Activated CD4-positive, alpha-beta memory T cell treated with anti-CD3 and anti-CD28 coated beads, Interleukin-2, amount 10 ng/mL, durations not matched to agents 7 days and 5 days (primary cell): Measurements from ENCODE around the gene ARHGEF11. TPM values are rescaled to one million over a fixed set of nuclear protein-coding genes. Genes with fewer than 3 reads are reported as not detected.

Experiments
- CTCF ChIA-PET: fragments of 350-600 bp; sonication (Branson Sonifier 250); formaldehyde crosslinking; loops from one replicate; lab custom pipeline; 2021; ENCODE audit warnings: antibody characterized with exemption, inconsistent platforms; lab: Charles Lee
- POLR2A ChIA-PET: fragments of 350-600 bp; sonication (Branson Sonifier 250); formaldehyde crosslinking; loops from one replicate; lab custom pipeline; 2021; ENCODE audit warnings: antibody characterized with exemption; lab: Charles Lee
- DNase-seq: peaks from one replicate; pipeline ENCODE4 v3.0.0-alpha.2; 2020
- H3K27ac Mint-ChIP-seq: one replicate; pipeline ENCODE4 v1.8.0; 2021; ENCODE audit warnings: mild to moderate bottlenecking, mixed read lengths
- H3K27me3 Mint-ChIP-seq: one replicate; pipeline ENCODE4 v1.8.0; 2021; ENCODE audit warnings: mixed read lengths
- H3K36me3 Mint-ChIP-seq: one replicate; pipeline ENCODE4 v1.8.0; 2021; ENCODE audit warnings: low read depth, mixed read lengths
- H3K4me1 Mint-ChIP-seq: one replicate; pipeline ENCODE4 v1.8.0; 2021; ENCODE audit warnings: mixed read lengths
- H3K4me3 Mint-ChIP-seq: one replicate; pipeline ENCODE4 v1.8.0; 2021; ENCODE audit warnings: mild to moderate bottlenecking, mixed read lengths
- H3K9me3 Mint-ChIP-seq: one replicate; pipeline ENCODE4 v1.8.0; 2021; ENCODE audit warnings: mixed read lengths
- total RNA-seq, 2 experiments: library from RNA; stranded (reverse); gene quantifications; one replicate each; pipeline ENCODE4 v1.2.3, GENCODE V29; 2021

The ARHGEF11 gene
- total RNA-seq, 2 experiments from 2014 or later = 14.9 to 15.8 TPM

- no peaks in the 10 kb centered on the region for H3K4me1 Mint-ChIP-seq
- no peaks in the 10 kb centered on the region for H3K36me3 Mint-ChIP-seq
- H3K9me3 Mint-ChIP-seq = no peaks in the 10 kb centered on the region
- ChIA-PET CTCF (no interaction called here), POLR2A (no interaction called here)
- no peak overlapping the region for H3K27ac Mint-ChIP-seq
- no peak overlapping the region for H3K4me3 Mint-ChIP-seq
- H3K27me3 Mint-ChIP-seq = peaks cover 12% of the 10 kb centered on the region
- no peak for DNase-seq
These were observed 139.2 kb downstream of the ARHGEF11 start for GRCh38 chr1:156906206-156906906.

GRCh38 chr1:156905651-156906050 lies 139.9 kb downstream of the ARHGEF11 start:
- CTCF ChIA-PET = no interaction called here
- DNase-seq = no peak
- Mint-ChIP-seq H3K9me3 (no peaks in the 10 kb centered on the region), H3K4me1 (no peaks in the 10 kb centered on the region), H3K36me3 (no peaks in the 10 kb centered on the region), H3K27me3 (peaks cover 16% of the 10 kb centered on the region), H3K4me3 (no peak overlapping the region), H3K27ac (no peak overlapping the region)
- POLR2A ChIA-PET = no interaction called here

GRCh38 chr1:156905176-156905575 lies 140.4 kb downstream of the ARHGEF11 start:
- ChIA-PET CTCF (no interaction called here), POLR2A (no interaction called here)
- Mint-ChIP-seq H3K9me3 (no peaks in the 10 kb centered on the region), H3K4me1 (no peaks in the 10 kb centered on the region), H3K36me3 (no peaks in the 10 kb centered on the region), H3K4me3 (no peak overlapping the region), H3K27me3 (peaks cover 16% of the 10 kb centered on the region), H3K27ac (no peak overlapping the region)
- no peak for DNase-seq

- ChIA-PET POLR2A (no interaction called here), CTCF (no interaction called here)
- Mint-ChIP-seq H3K36me3 (no peaks in the 10 kb centered on the region), H3K4me1 (no peaks in the 10 kb centered on the region), H3K4me3 (no peak overlapping the region), H3K27me3 (peaks cover 16% of the 10 kb centered on the region), H3K9me3 (no peaks in the 10 kb centered on the region), H3K27ac (no peak overlapping the region)
- no peak for DNase-seq
These were observed 141.2 kb downstream of the ARHGEF11 start for GRCh38 chr1:156904187-156904959.

- Mint-ChIP-seq H3K36me3 (no peaks in the 10 kb centered on the region), H3K9me3 (no peaks in the 10 kb centered on the region), H3K4me1 (peaks cover 2% of the 10 kb centered on the region), H3K4me3 (no peak overlapping the region), H3K27ac (no peak overlapping the region), H3K27me3 (peaks cover 22% of the 10 kb centered on the region)
- DNase-seq = no peak
- POLR2A ChIA-PET = no interaction called here
- CTCF ChIA-PET = no interaction called here
These were observed 142.0 kb downstream of the ARHGEF11 start for GRCh38 chr1:156903328-156904091.

- DNase-seq = no peak
- POLR2A ChIA-PET = interaction anchor here (1.2 kb wide), 1 partner anchor 25 kb away, joined by 4 read pairs; no protein-coding TSS in a partner anchor
- CTCF ChIA-PET = interaction anchor here (1.1 kb wide), 1 partner anchor 60 kb away, joined by 3 read pairs; no protein-coding TSS in a partner anchor
- Mint-ChIP-seq H3K9me3 (no peaks in the 10 kb centered on the region), H3K36me3 (no peaks in the 10 kb centered on the region), H3K4me3 (no peak overlapping the region), H3K4me1 (peaks cover 13% of the 10 kb centered on the region), H3K27me3 (peaks cover 31% of the 10 kb centered on the region), H3K27ac (no peak overlapping the region)
These were observed 143.3 kb downstream of the ARHGEF11 start for GRCh38 chr1:156901966-156902915.

- Mint-ChIP-seq H3K36me3 (no peaks in the 10 kb centered on the region), H3K4me1 (peaks cover 13% of the 10 kb centered on the region), H3K4me3 (no peak overlapping the region), H3K9me3 (no peaks in the 10 kb centered on the region), H3K27me3 (peaks cover 31% of the 10 kb centered on the region), H3K27ac (no peak overlapping the region)
- CTCF ChIA-PET = interaction anchor here (0.9 to 1.1 kb wide), 2 partner anchors 10 to 60 kb away, joined by 3 read pairs; no protein-coding TSS in a partner anchor
- no peak for DNase-seq
- POLR2A ChIA-PET = interaction anchor here (1.2 kb wide), 1 partner anchor 26 kb away, joined by 4 read pairs; no protein-coding TSS in a partner anchor
These were observed 144.0 kb downstream of the ARHGEF11 start for GRCh38 chr1:156901590-156901900.

GRCh38 chr1:156900896-156901589 lies 144.5 kb downstream of the ARHGEF11 start:
- Mint-ChIP-seq H3K27me3 (peaks cover 33% of the 10 kb centered on the region), H3K4me3 (no peak overlapping the region), H3K36me3 (no peaks in the 10 kb centered on the region), H3K4me1 (peaks cover 13% of the 10 kb centered on the region), H3K27ac (no peak overlapping the region), H3K9me3 (no peaks in the 10 kb centered on the region)
- ChIA-PET POLR2A (interaction anchor here (1.2 kb wide), 1 partner anchor 27 kb away, joined by 4 read pairs; no protein-coding TSS in a partner anchor), CTCF (interaction anchor here (0.9 to 1.2 kb wide), 3 partner anchors 10 to 61 kb away, joined by 3 to 4 read pairs (median 3); no protein-coding TSS in a partner anchor)
- no peak for DNase-seq

GRCh38 chr1:156899956-156900718 lies 145.4 kb downstream of the ARHGEF11 start:
- Mint-ChIP-seq H3K9me3 (no peaks in the 10 kb centered on the region), H3K36me3 (no peaks in the 10 kb centered on the region), H3K27me3 (peaks cover 32% of the 10 kb centered on the region), H3K27ac (no peak overlapping the region), H3K4me1 (peaks cover 13% of the 10 kb centered on the region), H3K4me3 (no peak overlapping the region)
- ChIA-PET POLR2A (no interaction called here), CTCF (interaction anchor here (1.2 to 1.4 kb wide), 2 partner anchors 10 to 11 kb away, joined by 4 read pairs; no protein-coding TSS in a partner anchor)
- no peak for DNase-seq

- H3K36me3 Mint-ChIP-seq = no peaks in the 10 kb centered on the region
- peaks cover 14% of the 10 kb centered on the region for H3K4me1 Mint-ChIP-seq
- no peak for DNase-seq
- H3K27me3 Mint-ChIP-seq = peaks cover 40% of the 10 kb centered on the region
- H3K27ac Mint-ChIP-seq = no peak overlapping the region
- POLR2A ChIA-PET = no interaction called here
- CTCF ChIA-PET = interaction anchor here (0.8 to 1.4 kb wide), 5 partner anchors 10 to 63 kb away, joined by 3 to 6 read pairs (median 3); no protein-coding TSS in a partner anchor
- no peaks in the 10 kb centered on the region for H3K9me3 Mint-ChIP-seq
- no peak overlapping the region for H3K4me3 Mint-ChIP-seq
These were observed 146.4 kb downstream of the ARHGEF11 start for GRCh38 chr1:156898971-156899664.
